SJSA1 (cell line): ENCODE measurements around the gene ASAP2. TPM values are rescaled to one million over a fixed set of nuclear protein-coding genes. Genes with fewer than 3 reads are reported as not detected.

ENCODE experiments used
- DNase-seq, 2 experiments: peaks; one replicate each; pipeline ENCODE4 v3.0.0-alpha.2; 2015 to 2020; ENCODE audit warnings: low spot score in 2 of 2, low read depth in 1 of 2
- H3K27ac ChIP-seq: fragments of 250-450 bp; sonication (Bioruptor Pico); 2 replicates; pipeline ENCODE4 v1.5.1; 2020; ENCODE audit warnings: mild to moderate bottlenecking, moderate library complexity
- H3K27me3 ChIP-seq: fragments of 250-450 bp; sonication (Bioruptor Pico); replicated peaks from 2 replicates; pipeline ENCODE4 v1.5.1; 2020; ENCODE audit warnings: mild to moderate bottlenecking, moderate library complexity
- H3K36me3 ChIP-seq: fragments of 250-450 bp; sonication (Bioruptor Pico); 2 replicates; pipeline ENCODE4 v1.5.1; 2020; ENCODE audit warnings: mild to moderate bottlenecking
- H3K4me1 ChIP-seq: fragments of 250-450 bp; sonication (Bioruptor Pico); replicated peaks from 2 replicates; pipeline ENCODE4 v1.6.1; 2021; ENCODE audit warnings: mild to moderate bottlenecking
- H3K4me3 ChIP-seq: fragments of 250-450 bp; sonication (Bioruptor Pico); 2 replicates; pipeline ENCODE4 v1.5.1; 2020; ENCODE audit warnings: mild to moderate bottlenecking
- H3K9me3 ChIP-seq: fragments of 250-450 bp; sonication (Bioruptor Pico); replicated peaks from 2 replicates; pipeline ENCODE4 v1.5.1; 2020; ENCODE audit warnings: mild to moderate bottlenecking
- total RNA-seq: library from RNA; depleted of rRNA; stranded (reverse); fragments of >200 nt; shearing (Covaris generic); gene quantifications from 2 replicates; pipeline ENCODE4 v1.2.3, GENCODE V29; 2014

Gene ASAP2
- total RNA-seq, 1 experiment from 2014 or later: 15.5 TPM

DNA sequence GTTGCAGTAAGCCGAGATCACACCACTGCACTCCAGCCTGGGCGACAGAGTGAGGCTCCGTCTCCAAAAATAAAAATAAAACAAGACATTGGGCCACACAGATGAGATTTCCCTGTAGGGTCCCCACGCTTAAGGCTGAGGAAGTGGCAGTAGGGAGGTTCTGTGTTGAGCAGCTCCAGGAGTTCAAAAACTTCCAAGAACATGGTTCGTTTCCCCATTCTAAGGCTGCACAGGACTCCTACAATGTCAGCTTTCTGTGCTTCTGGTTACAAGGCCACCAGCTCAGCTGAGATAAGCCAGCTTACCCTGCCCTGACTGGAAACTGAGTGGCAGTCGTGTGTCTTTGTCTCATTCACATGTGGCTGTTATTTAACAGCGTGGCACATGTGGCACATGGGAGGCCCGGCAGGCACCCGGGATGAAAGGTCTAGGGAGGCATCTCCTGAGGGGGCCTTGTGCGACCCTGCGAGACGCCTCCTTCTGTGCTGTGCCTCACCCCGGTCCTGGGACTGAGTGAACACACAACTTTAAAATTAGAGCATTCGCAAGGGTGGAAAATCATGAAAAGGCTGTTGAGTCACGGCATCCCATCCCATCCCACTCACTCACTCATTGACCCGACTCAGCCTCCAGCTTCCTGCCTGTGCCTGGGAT, 209.0 kb downstream of the ASAP2 start:
- no peak for DNase-seq
- H3K36me3 ChIP-seq: peaks cover 61% of the 10 kb centered on the region
- no peaks in the 10 kb centered on the region for H3K9me3 ChIP-seq
- H3K27ac ChIP-seq: no peak overlapping the region
- H3K4me1 ChIP-seq: no peaks in the 10 kb centered on the region
- no peak overlapping the region for H3K4me3 ChIP-seq
- no peaks in the 10 kb centered on the region for H3K27me3 ChIP-seq

DNA sequence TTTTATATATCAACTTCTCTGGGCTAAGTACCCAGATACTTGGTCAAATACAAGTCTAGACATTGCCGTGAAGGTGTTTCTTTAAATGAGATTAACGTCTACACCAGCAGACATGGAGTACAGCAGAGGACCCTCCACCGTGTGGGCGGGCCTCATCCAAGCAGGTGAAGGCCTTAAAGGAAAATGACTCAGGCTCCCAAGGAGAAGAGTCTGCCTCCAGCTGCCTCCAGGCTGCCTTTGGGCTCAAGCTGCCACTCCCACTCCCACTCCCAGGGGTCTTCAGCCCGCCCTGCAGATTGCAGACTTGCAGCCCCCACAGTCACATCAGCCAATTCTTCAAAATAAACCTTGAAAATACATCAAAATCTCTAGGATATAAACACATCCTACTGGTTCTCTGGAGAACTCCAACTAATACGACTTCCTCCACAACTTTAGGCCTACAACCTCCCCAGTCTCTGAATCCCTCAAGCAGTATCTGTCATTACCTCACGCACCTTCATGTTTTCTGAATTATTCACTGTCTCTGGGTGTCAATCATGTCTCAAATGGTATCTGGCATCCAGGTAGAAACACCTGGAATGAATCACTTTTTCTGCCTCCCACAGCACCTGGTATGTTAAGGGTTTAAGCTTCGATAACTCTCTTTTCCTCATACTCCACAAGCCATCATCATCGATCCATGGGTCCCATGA, 209.8 kb downstream of the ASAP2 start:
- H3K9me3 ChIP-seq: no peaks in the 10 kb centered on the region
- H3K4me3 ChIP-seq: no peak overlapping the region
- H3K27ac ChIP-seq: no peak overlapping the region
- no peaks in the 10 kb centered on the region for H3K4me1 ChIP-seq
- no peak for DNase-seq
- H3K36me3 ChIP-seq: peaks cover 54% of the 10 kb centered on the region
- no peaks in the 10 kb centered on the region for H3K27me3 ChIP-seq

- no peak overlapping the region for H3K27ac ChIP-seq
These were observed 210.3 kb downstream of the ASAP2 start for GRCh38 chr2:9416962-9417316.

DNA sequence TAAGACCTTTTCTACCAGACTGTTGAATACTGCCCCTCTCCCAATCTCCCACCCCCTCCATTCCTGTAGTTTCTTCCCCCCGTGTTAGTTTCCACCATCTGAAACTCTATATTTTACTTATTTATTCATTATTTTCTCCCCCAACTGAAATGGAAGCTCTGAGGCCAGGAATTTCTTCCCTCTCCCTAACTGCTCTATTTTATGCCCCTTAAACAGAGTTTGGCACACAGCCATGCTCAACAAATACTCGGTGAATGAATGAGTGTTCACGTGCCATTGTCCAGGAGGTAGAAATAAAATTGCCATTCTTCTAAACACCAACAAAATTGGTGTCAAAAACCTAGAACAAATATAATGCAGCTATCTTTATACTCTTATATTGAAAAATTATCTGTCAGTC, 211.1 kb downstream of the ASAP2 start:
- no peaks in the 10 kb centered on the region for H3K27me3 ChIP-seq
- H3K36me3 ChIP-seq: peaks cover 49% of the 10 kb centered on the region
- no peak overlapping the region for H3K4me3 ChIP-seq
- H3K4me1 ChIP-seq: peaks cover 7% of the 10 kb centered on the region
- no peaks in the 10 kb centered on the region for H3K9me3 ChIP-seq
- DNase-seq: no peak
- H3K27ac ChIP-seq: no peak overlapping the region

More at GRCh38 chr2:9416962-9417316, 210.3 kb downstream of the ASAP2 start:
- peaks cover 2% of the 10 kb centered on the region for H3K4me1 ChIP-seq
- no peaks in the 10 kb centered on the region for H3K9me3 ChIP-seq
- H3K27me3 ChIP-seq: no peaks in the 10 kb centered on the region
- no peak overlapping the region for H3K4me3 ChIP-seq
- H3K36me3 ChIP-seq: peaks cover 51% of the 10 kb centered on the region
- no peak for DNase-seq

GRCh38 chr2:9418746-9419145, 212.1 kb downstream of the ASAP2 start:
- Histone ChIP-seq H3K4me1 (peaks cover 7% of the 10 kb centered on the region), H3K27me3 (no peaks in the 10 kb centered on the region), H3K36me3 (peaks cover 51% of the 10 kb centered on the region), H3K4me3 (no peak overlapping the region), H3K27ac (no peak overlapping the region), H3K9me3 (no peaks in the 10 kb centered on the region)
- DNase-seq: no peak

GRCh38 chr2:9419541-9419940, 212.9 kb downstream of the ASAP2 start:
- Histone ChIP-seq H3K36me3 (peaks cover 43% of the 10 kb centered on the region), H3K4me1 (peaks cover 12% of the 10 kb centered on the region), H3K9me3 (no peaks in the 10 kb centered on the region), H3K27me3 (no peaks in the 10 kb centered on the region), H3K4me3 (no peak overlapping the region), H3K27ac (no peak overlapping the region)
- DNase-seq: no peak

DNA sequence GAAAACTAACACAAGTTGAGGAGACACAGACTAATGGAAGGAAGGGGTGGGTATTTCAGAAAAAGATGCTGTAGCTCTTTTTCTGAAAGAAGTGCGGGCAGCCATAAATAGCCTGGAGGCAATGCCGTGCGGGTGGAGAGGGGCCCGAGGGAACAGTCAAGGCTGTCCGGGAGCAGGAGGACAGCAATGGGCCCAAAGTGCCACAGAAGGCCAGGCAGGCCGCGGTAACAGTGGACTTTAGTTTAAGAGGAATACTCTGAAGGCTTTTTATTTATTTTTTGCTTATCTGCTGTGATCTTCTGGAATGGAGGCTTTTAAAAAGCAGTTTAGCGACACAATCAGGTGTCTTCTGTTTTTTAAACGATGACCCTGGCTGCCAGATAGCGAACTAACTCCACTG, 213.9 kb downstream of the ASAP2 start:
- Histone ChIP-seq H3K27me3 (no peaks in the 10 kb centered on the region), H3K27ac (no peak overlapping the region), H3K36me3 (peaks cover 41% of the 10 kb centered on the region), H3K4me1 (peaks cover 15% of the 10 kb centered on the region), H3K4me3 (no peak overlapping the region), H3K9me3 (no peaks in the 10 kb centered on the region)
- DNase-seq: no peak

GRCh38 chr2:9422321-9423099, 215.9 kb downstream of the ASAP2 start:
- peaks cover 23% of the 10 kb centered on the region for H3K36me3 ChIP-seq
- peaks cover 15% of the 10 kb centered on the region for H3K4me1 ChIP-seq
- DNase-seq: peak in 1 of 2 experiments; percentile 42
- H3K27me3 ChIP-seq: no peaks in the 10 kb centered on the region
- H3K27ac ChIP-seq: peak overlapping the region; percentile 64
- peak overlapping the region; percentile 83 for H3K4me3 ChIP-seq
- H3K9me3 ChIP-seq: no peaks in the 10 kb centered on the region

DNA sequence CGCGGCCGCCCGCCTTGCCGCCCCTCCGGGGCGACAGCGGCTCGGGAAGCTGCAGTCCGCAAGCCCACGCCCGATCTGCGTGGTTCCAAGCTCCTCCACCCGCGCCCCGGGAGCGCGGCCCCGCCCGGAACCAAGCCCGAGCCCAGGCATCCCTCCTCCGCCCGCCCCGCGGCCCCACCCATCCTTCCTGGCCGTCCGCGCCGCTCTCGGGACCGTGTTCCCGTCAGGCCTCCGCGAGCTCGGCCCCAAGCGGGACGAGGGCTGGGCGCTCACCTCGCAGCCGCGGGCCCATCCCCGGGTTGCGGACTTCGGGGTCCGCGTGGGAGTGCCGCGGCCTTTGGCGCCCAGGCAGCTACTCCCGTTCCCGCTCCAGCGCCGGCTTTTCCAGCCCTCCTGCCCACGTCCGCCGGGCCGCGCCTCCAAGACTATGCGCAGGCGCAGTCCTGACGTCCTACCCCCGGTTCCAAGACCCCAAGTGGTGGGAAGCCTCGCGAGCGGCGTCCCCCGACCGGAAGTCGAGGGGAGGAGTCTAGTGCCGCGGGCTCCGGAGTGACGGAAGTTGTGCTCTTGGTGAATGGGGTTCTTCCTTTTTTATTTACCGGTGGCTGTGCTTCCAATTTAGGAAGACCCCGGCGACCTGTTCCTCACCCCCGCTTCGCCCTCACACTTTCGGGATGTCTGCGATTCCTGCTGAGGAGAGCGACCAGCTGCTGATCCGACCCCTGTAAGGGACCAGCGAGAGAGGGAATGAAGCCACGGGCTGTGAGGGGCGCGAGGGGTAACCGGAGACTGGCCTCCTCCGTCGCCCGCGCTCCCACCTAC, 216.7 kb downstream of the ASAP2 start, which contains the start of the genes CPSF3 and ITGB1BP1:
Gene CPSF3 (plus strand): TSS at position 555 of the 822 bp plus-strand sequence. CDS start 120 bp downstream, at position 675.
Gene ITGB1BP1 (minus strand): TSS at position 429 of the 822 bp plus-strand sequence. CDS start 4,831 bp downstream, outside the sequence.
- DNase-seq: peak; percentile 97 to 99
- peak within 1 kb of the TSS; percentile 83 for H3K4me3 ChIP-seq
- no peaks in the 10 kb centered on the region for H3K9me3 ChIP-seq
- peaks cover 15% of the 10 kb centered on the region for H3K36me3 ChIP-seq
- H3K27ac ChIP-seq: peak within 1 kb of the TSS; percentile 64
- H3K27me3 ChIP-seq: no peaks in the 10 kb centered on the region
- H3K4me1 ChIP-seq: peaks cover 15% of the 10 kb centered on the region

DNA sequence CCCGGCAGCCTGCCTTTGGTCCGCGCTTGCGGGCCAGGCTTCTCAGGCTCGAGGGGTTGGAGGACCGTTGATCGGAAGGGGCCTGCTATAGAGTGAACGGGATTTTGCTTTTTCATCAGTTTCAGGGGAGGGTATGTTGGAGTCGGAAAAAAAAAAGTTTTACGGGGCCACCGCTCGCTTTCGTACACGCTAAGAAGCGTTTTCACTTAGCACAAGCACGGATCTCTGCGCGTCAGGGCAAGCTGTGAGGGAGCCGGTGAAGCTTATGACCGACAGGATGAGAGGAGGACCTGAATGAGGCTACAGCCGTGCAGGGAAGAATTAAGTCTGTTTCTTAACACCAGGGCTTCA, 217.3 kb downstream of the ASAP2 start:
- peaks cover 14% of the 10 kb centered on the region for H3K36me3 ChIP-seq
- peaks cover 15% of the 10 kb centered on the region for H3K4me1 ChIP-seq
- peak overlapping the region; percentile 83 for H3K4me3 ChIP-seq
- H3K27me3 ChIP-seq: no peaks in the 10 kb centered on the region
- DNase-seq: no peak
- no peaks in the 10 kb centered on the region for H3K9me3 ChIP-seq
- H3K27ac ChIP-seq: peak overlapping the region; percentile 64

- Histone ChIP-seq H3K4me1 (peaks cover 15% of the 10 kb centered on the region), H3K9me3 (no peaks in the 10 kb centered on the region), H3K36me3 (peaks cover 20% of the 10 kb centered on the region), H3K4me3 (peak overlapping the region; percentile 83), H3K27ac (no peak overlapping the region), H3K27me3 (no peaks in the 10 kb centered on the region)
- DNase-seq: no peak
These were observed 218.0 kb downstream of the ASAP2 start for GRCh38 chr2:9424447-9425164.

GRCh38 chr2:9428965-9429577, 222.5 kb downstream of the ASAP2 start:
- Histone ChIP-seq H3K36me3 (peaks cover 45% of the 10 kb centered on the region), H3K4me3 (no peak overlapping the region), H3K4me1 (peaks cover 31% of the 10 kb centered on the region), H3K27me3 (no peaks in the 10 kb centered on the region), H3K27ac (no peak overlapping the region), H3K9me3 (no peaks in the 10 kb centered on the region)
- DNase-seq: no peak
